HepG2 (cell line): ENCODE results near the gene PTPRO. TPM values are rescaled to one million over a fixed set of nuclear protein-coding genes. Genes with fewer than 3 reads are reported as not detected.

Experiments used
- ATAC-seq: fragments of 200-7000 bp; cut with Tn5 transposase; 3 replicates; pipeline ENCODE4 v1.9.1; 2020; ENCODE audit warnings: mild to moderate bottlenecking, moderate library complexity
- BruUV-seq: library from RNA; stranded (reverse); fragments of 400-500 nt; replicated peaks from 2 replicates; lab custom pipeline; 2021; lab: Mats Ljungman, UMichigan
- CTCF ChIA-PET: fragments of 300-600 bp; formaldehyde crosslinking; extraction: SDS; loops from one replicate; lab custom pipeline; 2021; ENCODE audit warnings: low total read pairs, inconsistent platforms, low intra/inter-chr PET ratio; lab: Yijun Ruan, JAX
- POLR2A ChIA-PET: fragments of 350-600 bp; sonication (Branson Sonifier 250); formaldehyde crosslinking; loops from one replicate; lab custom pipeline; 2020; ENCODE audit warnings: antibody characterized with exemption, inconsistent platforms; lab: Yijun Ruan, JAX
- DNase-seq: peaks from one replicate; pipeline ENCODE4 v3.0.0-alpha.2; 2015; ENCODE audit warnings: low spot score
- FAIRE-seq: peaks from 3 replicates; lab custom pipeline; 2011; peaks lifted over from hg19 to GRCh38; lab: Jason Lieb, UNC
- H2AFZ ChIP-seq: one replicate; pipeline ENCODE4 v1.6.1; 2011; ENCODE audit warnings: low read length, inconsistent platforms
- H3K27ac ChIP-seq: fragments of 300-600 bp; 3 replicates; pipeline ENCODE4 v1.8.0; 2011; ENCODE audit warnings: mixed run types, mild to moderate bottlenecking, mixed read lengths, low read length, inconsistent platforms; ENCODE audit not compliant: insufficient read depth; ENCODE audit errors: extremely low read length
- H3K27me3 ChIP-seq, 2 experiments: fragments of 200-600 bp in 1 of 2; 2 replicates in 1 of 2; 3 replicates in 1 of 2; pipeline versions ENCODE4 v1.6.0 to v1.8.0; 2011; ENCODE audit warnings: low read length in 2 of 2, mild to moderate bottlenecking in 2 of 2, moderate library complexity in 2 of 2, inconsistent platforms in 1 of 2; ENCODE audit not compliant: insufficient read depth in 2 of 2, control insufficient read depth in 1 of 2
- H3K36me3 ChIP-seq, 2 experiments: fragments of 200-600 bp in 1 of 2; replicated peaks in 1 of 2; 2 replicates in 1 of 2; 3 replicates in 1 of 2; pipeline versions ENCODE4 v1.5.1 to v1.8.0; 2011; ENCODE audit warnings: low read length in 2 of 2, inconsistent platforms in 1 of 2; ENCODE audit not compliant: insufficient read depth in 2 of 2, control insufficient read depth in 1 of 2
- H3K4me1 ChIP-seq: 2 replicates; pipeline ENCODE4 v1.5.1; 2012; ENCODE audit warnings: low read length, inconsistent platforms; ENCODE audit not compliant: insufficient read depth
- H3K4me2 ChIP-seq: 2 replicates; pipeline ENCODE4 v1.6.0; 2011; ENCODE audit warnings: low read depth, low read length, inconsistent platforms
- H3K4me3 ChIP-seq, 3 experiments: fragments of 200-600 bp in 1 of 3; sonication (generic), shearing (Covaris generic) in 1 of 3; replicated peaks in 1 of 3; 2 replicates each; pipeline ENCODE4 v1.5.1; 2011 to 2016; ENCODE audit warnings: low read length in 3 of 3, inconsistent platforms in 2 of 3, low read depth in 2 of 3, mild to moderate bottlenecking in 2 of 3, control low read depth in 1 of 3, mixed read lengths in 1 of 3; ENCODE audit not compliant: insufficient read depth in 1 of 3
- H3K79me2 ChIP-seq: one replicate; pipeline ENCODE4 v1.6.1; 2011; ENCODE audit warnings: low read length, inconsistent platforms; ENCODE audit not compliant: insufficient read depth
- H3K9ac ChIP-seq: 2 replicates; pipeline ENCODE4 v1.6.0; 2011; ENCODE audit warnings: mild to moderate bottlenecking, low read depth, low read length, inconsistent platforms; ENCODE audit not compliant: insufficient read depth
- H3K9me3 ChIP-seq: 2 replicates; pipeline ENCODE4 v1.5.1; 2012; ENCODE audit warnings: mild to moderate bottlenecking, low read length
- H4K20me1 ChIP-seq: 2 replicates; pipeline ENCODE4 v1.6.0; 2011; ENCODE audit warnings: inconsistent platforms, mild to moderate bottlenecking, low read length, moderate library complexity; ENCODE audit not compliant: insufficient read depth
- KLF6 ChIP-seq: IDR thresholded peaks from 2 replicates; pipeline ENCODE4 v1.8.0; 2016; ENCODE audit warnings: missing biosample characterization, missing genetic modification reagents
- NR2C2 ChIP-seq: sonication (generic); formaldehyde crosslinking; IDR thresholded peaks from 2 replicates; pipeline ENCODE4 v1.4.0; 2020; ENCODE audit warnings: missing genetic modification reagents, mild to moderate bottlenecking, moderate library complexity, borderline replicate concordance
- PHB2 ChIP-seq: fragments of 450-650 bp; IDR thresholded peaks from 2 replicates; pipeline ENCODE4 v1.6.1; 2018; ENCODE audit not compliant: partially characterized antibody
- RFX1 ChIP-seq: fragments of 450-650 bp; IDR thresholded peaks from 2 replicates; pipeline ENCODE4 v1.6.1; 2017
- U2AF1 ChIP-seq: fragments of 200-400 bp; formaldehyde crosslinking; optimal IDR thresholded peaks from 2 replicates; pipeline ENCODE3; 2017; ENCODE audit warnings: mild to moderate bottlenecking, low read depth, low read length
- USF2 ChIP-seq, 2 experiments: sonication (generic) in 1 of 2; formaldehyde crosslinking in 1 of 2; IDR thresholded peaks; 2 replicates each; pipeline versions ENCODE4 v1.5.1 to v1.6.1; 2011 to 2020; ENCODE audit warnings: borderline replicate concordance in 1 of 2, low read depth in 1 of 2, low read length in 1 of 2, mild to moderate bottlenecking in 1 of 2, missing genetic modification reagents in 1 of 2, moderate library complexity in 1 of 2
- ZBTB33 ChIP-seq: sonication (generic); formaldehyde crosslinking; IDR thresholded peaks from 2 replicates; pipeline ENCODE4 v1.4.0; 2020; ENCODE audit warnings: missing genetic modification reagents
- ZSCAN29 ChIP-seq: sonication (generic); formaldehyde crosslinking; conservative IDR thresholded peaks from 2 replicates; pipeline ENCODE4 v1.4.0; 2020; ENCODE audit warnings: mild to moderate bottlenecking, missing genetic modification reagents
- WGBS: methylation state at CpG from one replicate; pipeline ENCODE4 v1.1.6; 2017; ENCODE audit warnings: low lambda C conversion rate; 5-methylcytosine and 5-hydroxymethylcytosine counted together
- in situ Hi-C: cut with HindIII; loops from 2 replicates; pipeline ENCODE4 v1.10.0; 2017; ENCODE audit warnings: low pct_unique_long_range_greater_than_20kb; ENCODE audit not compliant: extremely low pct_ligation_motif_present
- intact Hi-C: fragments of 100-400 bp; cut with micrococcal nuclease; formaldehyde crosslinking; loops from one replicate; pipeline ENCODE4 v1.10.0; 2022; ENCODE audit not compliant: unreplicated experiment
- polyA plus RNA-seq, 8 experiments: library from polyadenylated mRNA; depleted of rRNA in 3 of 8; stranded (reverse) in 7 of 8; unstranded in 1 of 8; fragments of >200 nt; fragmentation: Illumina TruSeq in 4 of 8; extraction: Trizol in 4 of 8; gene quantifications; 2 replicates each; pipeline versions ENCODE4 v1.2.1 to v1.2.3, GENCODE V29; 2011 to 2016; ENCODE audit warnings: low read depth in 4 of 8, missing spikeins in 1 of 8, mixed read lengths in 1 of 8; ENCODE audit not compliant: insufficient read depth in 1 of 8
- total RNA-seq, 5 experiments: library from RNA; depleted of rRNA; stranded (reverse); fragments of >200 nt; fragmentation: Illumina TruSeq; extraction: Trizol; gene quantifications; 2 replicates each; pipeline ENCODE4 v1.2.3, GENCODE V29; 2016; ENCODE audit warnings: low read depth in 1 of 5
- TF ChIP-seq, protein P1 (sequence below): fragments of 450-650 bp; IDR thresholded peaks from 2 replicates; pipeline ENCODE4 v1.6.1; 2017; ENCODE audit warnings: mild to moderate bottlenecking
- TF ChIP-seq, protein P2 (sequence below): IDR thresholded peaks from 2 replicates; pipeline ENCODE4 v1.6.1; 2016; ENCODE audit warnings: low read depth, borderline replicate concordance
- TF ChIP-seq, protein P3 (sequence below): sonication (generic); formaldehyde crosslinking; IDR thresholded peaks from 2 replicates; pipeline ENCODE4 v1.9.0; 2022; ENCODE audit warnings: missing genetic modification reagents, mild to moderate bottlenecking, borderline replicate concordance
- TF ChIP-seq, protein P4 (sequence below): sonication (generic); formaldehyde crosslinking; IDR thresholded peaks from 2 replicates; pipeline ENCODE4 v1.4.0; 2020; ENCODE audit warnings: missing genetic modification reagents, borderline replicate concordance

Gene PTPRO
- total and polyA plus RNA-seq, 2 of the 13 experiments (the other 11 are each of a cell fraction or from before 2014, with no cell fraction given) = 0.04 TPM; not detected in 1

DNA sequence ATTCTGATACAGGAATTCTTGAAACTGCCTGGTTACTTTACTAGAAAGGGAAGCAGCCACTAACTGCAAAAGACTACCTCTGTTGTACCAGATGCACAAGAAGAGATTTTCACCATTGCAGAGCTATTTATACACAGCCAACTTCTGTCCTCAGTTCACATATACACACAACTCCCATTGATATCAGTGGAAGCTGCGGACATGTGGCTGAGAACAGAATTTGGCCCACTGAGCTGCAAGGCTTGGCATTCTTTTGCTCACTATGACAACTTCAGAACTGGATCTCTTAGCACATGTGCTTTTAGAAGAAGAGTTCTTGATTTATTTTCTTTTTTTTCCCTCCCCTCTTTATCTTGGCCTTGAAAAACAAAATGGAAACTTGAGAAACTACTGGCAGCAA, 28.3 kb downstream of the PTPRO start:
- no peak overlapping the region for H2AFZ ChIP-seq
- H3K4me3 ChIP-seq = no peak overlapping the region
- DNase-seq = no peak
- in situ Hi-C loops = no loop called here
- intact Hi-C loops = no loop called here
- ATAC-seq = no peak
- H3K27ac ChIP-seq = no peak overlapping the region
- no peaks in the 10 kb centered on the region; a peak in 1 of 5 replicates for H3K27me3 ChIP-seq
- no peak for FAIRE-seq
- H3K4me1 ChIP-seq = no peaks in the 10 kb centered on the region
- 0% methylated on average over 1 of the region's 1 CpG for WGBS
- no peak overlapping the region for H3K9ac ChIP-seq
- no peaks in the 10 kb centered on the region for H3K79me2 ChIP-seq
- BruUV-seq = no TSS peak
- POLR2A ChIA-PET = no interaction called here
- H3K36me3 ChIP-seq = no peaks in the 10 kb centered on the region
- H3K4me2 ChIP-seq = no peak overlapping the region
- CTCF ChIA-PET = no interaction called here
- no peaks in the 10 kb centered on the region for H3K9me3 ChIP-seq
- no peaks in the 10 kb centered on the region for H4K20me1 ChIP-seq
- TF ChIP-seq KLF6 (CRISPR knock-in tag) = no peak
- TF ChIP-seq, protein P1, sequence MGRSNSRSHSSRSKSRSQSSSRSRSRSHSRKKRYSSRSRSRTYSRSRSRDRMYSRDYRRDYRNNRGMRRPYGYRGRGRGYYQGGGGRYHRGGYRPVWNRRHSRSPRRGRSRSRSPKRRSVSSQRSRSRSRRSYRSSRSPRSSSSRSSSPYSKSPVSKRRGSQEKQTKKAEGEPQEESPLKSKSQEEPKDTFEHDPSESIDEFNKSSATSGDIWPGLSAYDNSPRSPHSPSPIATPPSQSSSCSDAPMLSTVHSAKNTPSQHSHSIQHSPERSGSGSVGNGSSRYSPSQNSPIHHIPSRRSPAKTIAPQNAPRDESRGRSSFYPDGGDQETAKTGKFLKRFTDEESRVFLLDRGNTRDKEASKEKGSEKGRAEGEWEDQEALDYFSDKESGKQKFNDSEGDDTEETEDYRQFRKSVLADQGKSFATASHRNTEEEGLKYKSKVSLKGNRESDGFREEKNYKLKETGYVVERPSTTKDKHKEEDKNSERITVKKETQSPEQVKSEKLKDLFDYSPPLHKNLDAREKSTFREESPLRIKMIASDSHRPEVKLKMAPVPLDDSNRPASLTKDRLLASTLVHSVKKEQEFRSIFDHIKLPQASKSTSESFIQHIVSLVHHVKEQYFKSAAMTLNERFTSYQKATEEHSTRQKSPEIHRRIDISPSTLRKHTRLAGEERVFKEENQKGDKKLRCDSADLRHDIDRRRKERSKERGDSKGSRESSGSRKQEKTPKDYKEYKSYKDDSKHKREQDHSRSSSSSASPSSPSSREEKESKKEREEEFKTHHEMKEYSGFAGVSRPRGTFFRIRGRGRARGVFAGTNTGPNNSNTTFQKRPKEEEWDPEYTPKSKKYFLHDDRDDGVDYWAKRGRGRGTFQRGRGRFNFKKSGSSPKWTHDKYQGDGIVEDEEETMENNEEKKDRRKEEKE = no peak
- TF ChIP-seq NR2C2 (CRISPR knock-in tag) = no peak
- TF ChIP-seq, protein P2, sequence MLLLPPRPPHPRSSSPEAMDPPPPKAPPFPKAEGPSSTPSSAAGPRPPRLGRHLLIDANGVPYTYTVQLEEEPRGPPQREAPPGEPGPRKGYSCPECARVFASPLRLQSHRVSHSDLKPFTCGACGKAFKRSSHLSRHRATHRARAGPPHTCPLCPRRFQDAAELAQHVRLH = no peak
- no peak for TF ChIP-seq U2AF1
- TF ChIP-seq, protein P3, sequence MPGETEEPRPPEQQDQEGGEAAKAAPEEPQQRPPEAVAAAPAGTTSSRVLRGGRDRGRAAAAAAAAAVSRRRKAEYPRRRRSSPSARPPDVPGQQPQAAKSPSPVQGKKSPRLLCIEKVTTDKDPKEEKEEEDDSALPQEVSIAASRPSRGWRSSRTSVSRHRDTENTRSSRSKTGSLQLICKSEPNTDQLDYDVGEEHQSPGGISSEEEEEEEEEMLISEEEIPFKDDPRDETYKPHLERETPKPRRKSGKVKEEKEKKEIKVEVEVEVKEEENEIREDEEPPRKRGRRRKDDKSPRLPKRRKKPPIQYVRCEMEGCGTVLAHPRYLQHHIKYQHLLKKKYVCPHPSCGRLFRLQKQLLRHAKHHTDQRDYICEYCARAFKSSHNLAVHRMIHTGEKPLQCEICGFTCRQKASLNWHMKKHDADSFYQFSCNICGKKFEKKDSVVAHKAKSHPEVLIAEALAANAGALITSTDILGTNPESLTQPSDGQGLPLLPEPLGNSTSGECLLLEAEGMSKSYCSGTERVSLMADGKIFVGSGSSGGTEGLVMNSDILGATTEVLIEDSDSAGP (CRISPR knock-in tag) = no peak
- TF ChIP-seq, protein P4, sequence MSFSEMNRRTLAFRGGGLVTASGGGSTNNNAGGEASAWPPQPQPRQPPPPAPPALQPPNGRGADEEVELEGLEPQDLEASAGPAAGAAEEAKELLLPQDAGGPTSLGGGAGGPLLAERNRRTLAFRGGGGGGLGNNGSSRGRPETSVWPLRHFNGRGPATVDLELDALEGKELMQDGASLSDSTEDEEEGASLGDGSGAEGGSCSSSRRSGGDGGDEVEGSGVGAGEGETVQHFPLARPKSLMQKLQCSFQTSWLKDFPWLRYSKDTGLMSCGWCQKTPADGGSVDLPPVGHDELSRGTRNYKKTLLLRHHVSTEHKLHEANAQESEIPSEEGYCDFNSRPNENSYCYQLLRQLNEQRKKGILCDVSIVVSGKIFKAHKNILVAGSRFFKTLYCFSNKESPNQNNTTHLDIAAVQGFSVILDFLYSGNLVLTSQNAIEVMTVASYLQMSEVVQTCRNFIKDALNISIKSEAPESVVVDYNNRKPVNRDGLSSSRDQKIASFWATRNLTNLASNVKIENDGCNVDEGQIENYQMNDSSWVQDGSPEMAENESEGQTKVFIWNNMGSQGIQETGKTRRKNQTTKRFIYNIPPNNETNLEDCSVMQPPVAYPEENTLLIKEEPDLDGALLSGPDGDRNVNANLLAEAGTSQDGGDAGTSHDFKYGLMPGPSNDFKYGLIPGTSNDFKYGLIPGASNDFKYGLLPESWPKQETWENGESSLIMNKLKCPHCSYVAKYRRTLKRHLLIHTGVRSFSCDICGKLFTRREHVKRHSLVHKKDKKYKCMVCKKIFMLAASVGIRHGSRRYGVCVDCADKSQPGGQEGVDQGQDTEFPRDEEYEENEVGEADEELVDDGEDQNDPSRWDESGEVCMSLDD (CRISPR knock-in tag) = no peak
- no peak for TF ChIP-seq RFX1
- no peak for TF ChIP-seq ZBTB33
- no peak for TF ChIP-seq ZSCAN29 (CRISPR knock-in tag)
- no peak for TF ChIP-seq PHB2
- no peak for TF ChIP-seq USF2 (IDR thresholded peaks at IDR 0.05; ENCODE audit: low read depth, low read length)
- TF ChIP-seq USF2 (CRISPR knock-in tag; IDR thresholded peaks at IDR 0.05; ENCODE audit: borderline replicate concordance) = no peak
